Psoas muscle (tissue), 8 donors: ENCODE results near the gene DPF1. TPM values are rescaled to one million over a fixed set of nuclear protein-coding genes. Genes with fewer than 3 reads are reported as not detected.
"Not testable (repeated sequence)": the region's sequence is repeated elsewhere in the genome, so short reads cannot be mapped to it uniquely, and the experiment has no call there.

Experiments used
- ATAC-seq, 4 donors: fragments of 200-7000 bp; cut with Tn5 transposase; one replicate each; pipeline ENCODE4 v1.9.1; 2020; ENCODE audit warnings: moderate library complexity in 3 of 4, mild to moderate bottlenecking in 2 of 4
- DNase-seq, 2 donors: peaks; one replicate each; pipeline ENCODE4 v3.0.0-alpha.2; 2020
- H3K27ac ChIP-seq: fragments of 200-600 bp; one replicate; pipeline ENCODE4 v1.8.0; 2022
- H3K27me3 ChIP-seq, 3 donors: fragments of 200-600 bp in 1 of 3; one replicate each; pipeline versions ENCODE4 v1.6.1 to v1.8.0; 2013 to 2022; ENCODE audit warnings: low read length in 2 of 3, mild to moderate bottlenecking in 2 of 3, moderate library complexity in 1 of 3; ENCODE audit not compliant: insufficient read depth in 3 of 3
- H3K36me3 ChIP-seq, 2 donors: fragments of 200-600 bp in 1 of 2; one replicate each; pipeline versions ENCODE4 v1.6.1 to v1.8.0; 2013 to 2022; ENCODE audit warnings: low read depth in 1 of 2, mild to moderate bottlenecking in 1 of 2, moderate library complexity in 1 of 2; ENCODE audit not compliant: insufficient read depth in 1 of 2
- H3K4me1 ChIP-seq: fragments of 200-600 bp; one replicate; pipeline ENCODE4 v1.8.0; 2022
- H3K4me3 ChIP-seq: fragments of 200-600 bp; one replicate; pipeline ENCODE4 v1.8.0; 2022; ENCODE audit warnings: mild to moderate bottlenecking
- H3K9me3 ChIP-seq: fragments of 200-600 bp; one replicate; pipeline ENCODE4 v1.8.0; 2022
- WGBS, 3 donors: extraction: QIAGEN DNeasy Blood & Tissue Kit; methylation state at CpG; one replicate each; pipeline versions ENCODE4 v1.1.6 to v1.1.7; 2013; 5-methylcytosine and 5-hydroxymethylcytosine counted together
- intact Hi-C, 2 donors: fragments of 100-400 bp; cut with DNase I; formaldehyde crosslinking; loops; one replicate each; pipeline versions ENCODE4 v1.11.0 to v1.14.2; 2022
- polyA plus RNA-seq, 3 donors: library from polyadenylated mRNA; stranded (reverse); fragments of 200-250 nt; gene quantifications; one replicate each; pipeline ENCODE4 v1.2.3, GENCODE V29; 2013
- total RNA-seq, 4 donors: library from RNA; stranded (reverse); fragmentation: NEBNext Ultra II Directional in 2 of 4; extraction: Animal tissue kit (Norgen Biotek cat#: 25700) in 2 of 4; gene quantifications; one replicate each; pipeline versions ENCODE4 v1.2.1 to v1.2.4, GENCODE V29; 2021 to 2023
- TF ChIP-seq, protein P1 (sequence below): fragments of 200-600 bp; IDR thresholded peaks from one replicate; pipeline ENCODE4 v1.8.0; 2022; ENCODE audit warnings: antibody characterized with exemption
- donor health status: healthy with polysubstance abuse.
- donor health status: DM: no; HTN: no; CAD: no; lungs with moderate emphysema.
- donor health status: Bipolar disorder and iron deficiency.
- donor health status: healthy.
- donor health status: DM: yes; HTN: yes; CAD: no.
- donor health status: DM: no; HTN: no; CAD: no.
- donor health status: DM: no; HTN: no; CAD: no.
- donor health status: DM: yes; HTN: yes; CAD: no.

The DPF1 gene
- total and polyA plus RNA-seq, 7 donors: 0.07 to 0.17 (median 0.16) TPM; not detected in 4

DNA sequence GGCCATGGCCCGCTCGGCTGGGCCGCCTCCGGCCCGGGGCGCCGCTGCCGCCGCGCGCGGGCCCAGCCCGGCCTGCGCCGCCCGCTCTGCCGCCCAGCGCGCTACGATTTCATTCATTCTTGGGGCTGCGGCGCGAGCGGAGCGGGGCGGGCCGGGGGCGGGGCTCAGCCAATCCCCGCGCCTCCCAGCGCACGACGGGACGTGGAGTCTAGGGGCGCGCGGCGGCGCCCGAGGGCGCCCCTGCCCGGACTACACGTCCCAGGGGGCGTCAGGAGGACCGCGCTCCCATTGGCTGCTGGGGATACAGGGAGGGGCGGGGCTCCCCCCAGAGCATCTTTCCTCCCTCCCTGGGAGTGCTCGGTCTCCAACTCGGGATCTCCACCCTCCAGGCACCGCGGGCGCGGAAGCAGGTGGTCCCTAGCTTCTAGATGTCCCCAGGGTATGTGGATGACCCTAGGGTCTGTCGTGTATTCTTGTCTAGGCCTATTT is 5.6 kb upstream of the DPF1 start:
- H3K4me3 ChIP-seq: no peak overlapping the region
- no peaks in the 10 kb centered on the region for H3K36me3 ChIP-seq
- H3K4me1 ChIP-seq: peaks cover 4% of the 10 kb centered on the region
- peaks cover 0 to 75% (median 17%) of the 10 kb centered on the region in 3 donors for H3K27me3 ChIP-seq
- intact Hi-C loops: loop anchor here (5.0 to 10.0 kb wide), 3 partner anchors 85 to 325 kb away; partner anchors contain the start of genes SIPA1L3 (in 1 of the 2) and WDR87 (in 1 of the 2)
- TF ChIP-seq, protein P1, sequence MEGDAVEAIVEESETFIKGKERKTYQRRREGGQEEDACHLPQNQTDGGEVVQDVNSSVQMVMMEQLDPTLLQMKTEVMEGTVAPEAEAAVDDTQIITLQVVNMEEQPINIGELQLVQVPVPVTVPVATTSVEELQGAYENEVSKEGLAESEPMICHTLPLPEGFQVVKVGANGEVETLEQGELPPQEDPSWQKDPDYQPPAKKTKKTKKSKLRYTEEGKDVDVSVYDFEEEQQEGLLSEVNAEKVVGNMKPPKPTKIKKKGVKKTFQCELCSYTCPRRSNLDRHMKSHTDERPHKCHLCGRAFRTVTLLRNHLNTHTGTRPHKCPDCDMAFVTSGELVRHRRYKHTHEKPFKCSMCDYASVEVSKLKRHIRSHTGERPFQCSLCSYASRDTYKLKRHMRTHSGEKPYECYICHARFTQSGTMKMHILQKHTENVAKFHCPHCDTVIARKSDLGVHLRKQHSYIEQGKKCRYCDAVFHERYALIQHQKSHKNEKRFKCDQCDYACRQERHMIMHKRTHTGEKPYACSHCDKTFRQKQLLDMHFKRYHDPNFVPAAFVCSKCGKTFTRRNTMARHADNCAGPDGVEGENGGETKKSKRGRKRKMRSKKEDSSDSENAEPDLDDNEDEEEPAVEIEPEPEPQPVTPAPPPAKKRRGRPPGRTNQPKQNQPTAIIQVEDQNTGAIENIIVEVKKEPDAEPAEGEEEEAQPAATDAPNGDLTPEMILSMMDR: no peak
- no peak overlapping the region for H3K27ac ChIP-seq
- H3K9me3 ChIP-seq: no peaks in the 10 kb centered on the region
- DNase-seq (peak; percentile 43 to 69), ATAC-seq (peak; percentile 58 to 85 (median 74))
- 0 to 1% (median 1%) methylated on average over 21 to 54 of the region's 54 CpGs for WGBS, 3 donors

DNA sequence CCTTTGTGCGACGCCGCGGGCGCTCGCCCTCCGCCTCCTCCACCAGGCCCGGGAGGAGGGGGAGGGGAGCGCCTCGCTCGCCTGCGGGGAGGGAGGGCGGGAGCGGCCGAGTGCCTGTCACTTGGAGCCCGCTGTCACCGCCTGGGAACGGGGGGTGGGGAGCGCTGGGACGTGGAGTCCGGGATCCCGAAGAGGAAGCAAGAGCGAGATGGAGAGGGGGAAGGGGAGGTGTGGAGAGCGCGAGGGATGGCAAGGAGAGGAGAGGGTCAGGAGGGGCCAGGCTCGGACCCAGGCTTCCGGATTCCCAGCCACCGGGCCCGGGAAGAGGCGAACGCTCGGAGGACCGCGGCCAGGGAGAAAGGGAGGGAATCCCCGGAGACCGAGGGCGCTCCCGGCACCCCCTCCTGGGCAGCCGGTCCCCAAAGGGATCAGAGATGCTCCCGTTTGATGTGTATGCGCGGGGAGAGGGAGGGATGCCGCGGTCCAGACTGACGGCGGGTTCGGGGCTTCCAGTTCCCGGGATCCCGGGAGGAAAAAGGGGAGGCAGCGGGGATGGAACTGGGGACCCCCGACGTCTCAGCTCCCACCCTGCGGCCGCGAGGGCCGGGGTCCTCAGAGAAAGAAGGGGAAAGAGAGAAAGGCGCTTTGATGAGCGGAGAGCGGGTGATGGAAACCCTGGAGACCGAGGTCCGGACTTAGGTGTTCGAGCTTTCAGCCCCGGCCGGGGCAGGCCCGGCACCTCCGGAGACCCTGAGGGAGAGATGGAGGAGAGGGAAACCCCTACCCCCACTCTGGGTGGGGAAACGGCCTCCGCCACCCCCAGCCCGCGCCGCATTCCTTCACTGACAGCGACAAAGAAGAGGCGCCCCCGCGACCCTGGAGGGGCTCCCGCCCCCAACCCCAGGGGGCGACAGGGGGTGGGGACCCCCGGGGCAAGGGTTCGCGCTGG is 4.7 kb upstream of the DPF1 start:
- 1% methylated on average over 54 to 76 of the region's 80 CpGs for WGBS, 3 donors
- TF ChIP-seq, protein P1: no peak
- no peaks in the 10 kb centered on the region for H3K9me3 ChIP-seq
- ATAC-seq (no peak), DNase-seq (no peak)
- H3K36me3 ChIP-seq: no peaks in the 10 kb centered on the region
- no peak overlapping the region for H3K27ac ChIP-seq
- intact Hi-C loops: loop anchor here (5.0 to 10.0 kb wide), 2 partner anchors 84 to 86 kb away; no protein-coding TSS in a partner anchor
- H3K4me1 ChIP-seq: peaks cover 4% of the 10 kb centered on the region
- H3K4me3 ChIP-seq: peak overlapping the region; percentile 9
- H3K27me3 ChIP-seq: peaks cover 0 to 84% (median 20%) of the 10 kb centered on the region in 3 donors

DNA sequence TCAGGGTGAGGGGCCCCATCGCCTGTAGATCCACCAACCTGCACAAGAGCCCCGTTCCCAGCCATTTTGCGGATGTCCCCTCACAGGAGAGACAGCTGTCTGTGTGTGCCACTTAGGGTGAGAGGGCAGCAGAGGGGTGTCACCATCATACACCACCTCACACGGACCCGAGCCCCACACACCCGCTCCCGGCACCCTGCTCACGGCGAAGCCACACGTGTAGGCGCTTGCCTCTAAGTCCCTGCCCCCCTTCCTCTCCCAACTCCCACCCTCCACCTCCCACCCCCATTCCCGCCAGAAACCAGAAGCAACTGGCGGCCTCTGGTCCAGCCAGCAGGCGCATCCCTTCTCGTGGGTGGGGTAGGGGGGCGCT is 4.0 kb upstream of the DPF1 start:
- DNase-seq (no peak), ATAC-seq (no peak)
- 25 to 48% (median 36%) methylated on average over 13 to 16 of the region's 16 CpGs for WGBS, 3 donors
- TF ChIP-seq, protein P1: no peak
- intact Hi-C loops: loop anchor here (5.0 to 10.0 kb wide), 2 partner anchors 83 to 86 kb away; no protein-coding TSS in a partner anchor
- Histone ChIP-seq H3K9me3 (no peaks in the 10 kb centered on the region), H3K36me3 (no peaks in the 10 kb centered on the region), H3K4me3 (no peak overlapping the region), H3K4me1 (peaks cover 4% of the 10 kb centered on the region), H3K27me3 (peaks cover 0 to 90% (median 22%) of the 10 kb centered on the region in 3 donors), H3K27ac (no peak overlapping the region)

DNA sequence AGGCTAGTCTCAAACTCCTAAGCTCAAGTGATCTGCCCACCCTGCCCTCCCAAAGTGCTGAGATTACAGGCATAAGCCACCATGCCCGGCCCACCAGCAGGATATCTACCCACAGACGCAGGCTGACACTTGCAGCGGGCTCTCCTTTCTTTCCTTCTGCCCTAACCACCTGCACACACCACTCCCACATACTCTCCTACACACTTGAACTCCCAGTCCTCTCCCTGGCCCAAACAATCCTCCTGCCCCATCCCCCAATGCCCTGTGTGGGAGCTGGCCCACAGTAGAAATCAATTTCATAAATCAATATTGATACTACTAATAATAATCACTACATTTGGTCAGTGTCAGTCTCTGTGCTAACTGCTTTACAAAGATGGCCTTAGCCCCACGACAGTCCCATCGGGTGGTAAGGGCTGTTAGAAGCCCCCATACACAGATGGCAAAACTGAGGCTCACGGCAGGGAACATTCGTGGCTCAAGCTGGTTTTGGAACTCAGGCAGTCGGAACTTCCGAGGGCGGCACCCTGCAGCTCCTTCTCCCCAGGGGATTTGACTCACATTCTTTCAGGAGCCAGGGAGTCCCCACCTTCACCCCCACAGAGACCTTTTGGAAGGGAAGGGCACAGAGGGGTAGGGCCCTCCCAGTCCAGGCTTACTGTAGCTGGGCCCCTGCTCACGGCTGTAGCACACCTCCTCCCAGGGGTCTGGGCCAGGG is 3.4 kb upstream of the DPF1 start:
- DNase-seq (no peak), ATAC-seq (no peak)
- Histone ChIP-seq H3K36me3 (no peaks in the 10 kb centered on the region), H3K4me3 (no peak overlapping the region), H3K27me3 (peaks cover 0 to 90% (median 22%) of the 10 kb centered on the region in 3 donors), H3K27ac (no peak overlapping the region), H3K9me3 (no peaks in the 10 kb centered on the region), H3K4me1 (peaks cover 4% of the 10 kb centered on the region)
- TF ChIP-seq, protein P1: no peak
- 71 to 75% (median 72%) methylated on average over 11 of the region's 11 CpGs for WGBS, 3 donors
- intact Hi-C loops: loop anchor here (5.0 to 10.0 kb wide), 2 partner anchors 83 to 85 kb away; no protein-coding TSS in a partner anchor

DNA sequence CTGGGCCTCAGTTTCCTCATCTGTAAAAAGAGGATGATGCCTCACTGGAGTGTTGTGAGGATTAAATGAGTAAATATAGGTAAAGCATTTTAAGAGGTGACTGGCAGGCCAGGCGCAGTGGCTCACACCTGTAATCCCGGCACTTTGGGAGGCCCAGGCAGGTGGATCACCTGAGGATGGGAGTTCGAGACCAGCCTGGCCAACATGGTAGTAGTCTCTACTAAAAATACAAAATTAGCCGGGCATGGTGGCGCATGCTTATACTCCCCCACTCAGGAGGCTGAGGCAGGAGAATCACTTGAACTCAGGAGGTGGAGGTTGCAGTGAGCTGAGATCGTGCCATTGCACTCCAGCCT is 819 bp upstream of the DPF1 start:
- not testable (repeated sequence) for H3K27ac ChIP-seq, H3K4me3 ChIP-seq, DNase-seq, ATAC-seq, H3K4me1 ChIP-seq, H3K9me3 ChIP-seq, H3K36me3 ChIP-seq
- intact Hi-C loops: loop anchor here (5.0 to 10.0 kb wide), 2 partner anchors 80 to 83 kb away; no protein-coding TSS in a partner anchor
- H3K27me3 ChIP-seq: peaks cover 0 to 88% (median 18%) of the 10 kb centered on the region in 3 donors
- WGBS, 3 donors: 92 to 95% (median 95%) methylated on average over 6 of the region's 6 CpGs
